Large intestine (tissue), 3 donors: Measurements from ENCODE around the gene DPPA4. TPM values are rescaled to one million over a fixed set of nuclear protein-coding genes. Genes with fewer than 3 reads are reported as not detected.
A peak's percentile ranks its signal among the peaks of the same experiment; 100 is the strongest.

Source experiments
- DNase-seq, 2 donors: peaks; one replicate each; pipeline versions ENCODE4 v3.0.0 to v3.0.0-alpha.2; 2013
- H3K27ac ChIP-seq: one replicate; pipeline ENCODE4 v1.5.1; 2013; ENCODE audit warnings: low read length
- H3K27me3 ChIP-seq: 2 replicates; pipeline ENCODE4 v1.6.1; 2013; ENCODE audit warnings: low read length; ENCODE audit not compliant: control insufficient read depth, insufficient read depth
- H3K36me3 ChIP-seq: 2 replicates; pipeline ENCODE4 v1.6.1; 2013; ENCODE audit warnings: low read length; ENCODE audit not compliant: control insufficient read depth, insufficient read depth
- H3K4me1 ChIP-seq: one replicate; pipeline ENCODE4 v1.6.1; 2013; ENCODE audit warnings: low read length; ENCODE audit not compliant: control insufficient read depth, insufficient read depth
- H3K4me3 ChIP-seq: one replicate; pipeline ENCODE4 v1.5.1; 2013; ENCODE audit warnings: low read length
- H3K9me3 ChIP-seq: one replicate; pipeline ENCODE4 v1.6.1; 2013; ENCODE audit warnings: mild to moderate bottlenecking, low read depth, low read length, moderate library complexity; ENCODE audit not compliant: control insufficient read depth
- WGBS: methylation state at CpG from one replicate; pipeline ENCODE4 v1.1.5; 2013; ENCODE audit warnings: low lambda C conversion rate; ENCODE audit not compliant: insufficient coverage; 5-methylcytosine and 5-hydroxymethylcytosine counted together
- polyA plus RNA-seq: library from polyadenylated mRNA; unstranded; fragments of 120-200 nt; gene quantifications from one replicate; pipeline ENCODE4 v1.2.1, GENCODE V29; 2013

Gene DPPA4
- polyA plus RNA-seq, 1 donor, result 1.3 TPM

GRCh38 chr3:109339197-109339596 lies 1.9 kb upstream of the DPPA4 start:
- no peak for DNase-seq
- no CpG with 5 or more reads among the region's 3 CpGs for WGBS
- Histone ChIP-seq H3K9me3 (no peaks in the 10 kb centered on the region), H3K4me1 (no peaks in the 10 kb centered on the region), H3K27ac (no peak overlapping the region), H3K27me3 (peaks cover 7% of the 10 kb centered on the region), H3K4me3 (no peak overlapping the region), H3K36me3 (no peaks in the 10 kb centered on the region)

GRCh38 chr3:109338322-109338721 lies 976 bp upstream of the DPPA4 start:
- WGBS, result 52% methylated on average over 2 of the region's 4 CpGs
- H3K4me1 ChIP-seq, result no peaks in the 10 kb centered on the region
- H3K27ac ChIP-seq, result no peak overlapping the region
- no peak for DNase-seq
- no peaks in the 10 kb centered on the region for H3K36me3 ChIP-seq
- no peak overlapping the region for H3K4me3 ChIP-seq
- H3K27me3 ChIP-seq, result peaks cover 7% of the 10 kb centered on the region
- no peaks in the 10 kb centered on the region for H3K9me3 ChIP-seq

GRCh38 chr3:109336291-109336861 lies 970 bp downstream of the DPPA4 start:
- Histone ChIP-seq H3K27me3 (peaks cover 7% of the 10 kb centered on the region), H3K4me3 (peak overlapping the region; percentile 41), H3K27ac (no peak overlapping the region), H3K9me3 (no peaks in the 10 kb centered on the region), H3K4me1 (no peaks in the 10 kb centered on the region), H3K36me3 (no peaks in the 10 kb centered on the region)
- peak in 1 of 2 donors; percentile 10 for DNase-seq
- 47% methylated on average over 4 of the region's 17 CpGs for WGBS

DNA sequence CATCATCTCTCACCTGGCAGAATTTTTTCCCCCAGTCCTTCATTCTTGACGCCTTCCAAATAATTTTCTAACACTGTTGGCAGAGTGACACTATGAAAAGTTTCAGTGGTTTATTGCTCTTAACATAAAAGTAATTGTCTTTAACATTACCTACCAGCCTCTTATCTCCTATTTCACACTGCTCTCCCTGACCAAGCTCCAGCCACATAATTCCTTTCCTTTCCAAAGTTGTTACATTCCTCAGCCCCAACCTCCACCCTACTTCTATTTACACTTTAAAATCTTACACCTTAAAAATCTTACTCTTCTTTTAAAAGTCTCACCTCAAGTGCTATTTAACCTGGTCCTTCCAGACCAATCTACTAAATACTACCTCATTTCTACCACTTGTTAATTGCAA lies 2.8 kb downstream of the DPPA4 start:
- no peak overlapping the region for H3K4me3 ChIP-seq
- peaks cover 7% of the 10 kb centered on the region for H3K27me3 ChIP-seq
- WGBS, result no CpG with 5 or more reads among the region's 1 CpG
- H3K27ac ChIP-seq, result no peak overlapping the region
- H3K4me1 ChIP-seq, result no peaks in the 10 kb centered on the region
- no peaks in the 10 kb centered on the region for H3K9me3 ChIP-seq
- no peaks in the 10 kb centered on the region for H3K36me3 ChIP-seq
- no peak for DNase-seq

- H3K27me3 ChIP-seq, result peaks cover 5% of the 10 kb centered on the region
- H3K9me3 ChIP-seq, result no peaks in the 10 kb centered on the region
- H3K4me3 ChIP-seq, result no peak overlapping the region
- no peaks in the 10 kb centered on the region for H3K4me1 ChIP-seq
- DNase-seq, result no peak
- no peaks in the 10 kb centered on the region for H3K36me3 ChIP-seq
- WGBS, result 100% methylated on average over 2 of the region's 5 CpGs
- no peak overlapping the region for H3K27ac ChIP-seq
These were observed 5.7 kb downstream of the DPPA4 start for GRCh38 chr3:109331692-109332091.

DNA sequence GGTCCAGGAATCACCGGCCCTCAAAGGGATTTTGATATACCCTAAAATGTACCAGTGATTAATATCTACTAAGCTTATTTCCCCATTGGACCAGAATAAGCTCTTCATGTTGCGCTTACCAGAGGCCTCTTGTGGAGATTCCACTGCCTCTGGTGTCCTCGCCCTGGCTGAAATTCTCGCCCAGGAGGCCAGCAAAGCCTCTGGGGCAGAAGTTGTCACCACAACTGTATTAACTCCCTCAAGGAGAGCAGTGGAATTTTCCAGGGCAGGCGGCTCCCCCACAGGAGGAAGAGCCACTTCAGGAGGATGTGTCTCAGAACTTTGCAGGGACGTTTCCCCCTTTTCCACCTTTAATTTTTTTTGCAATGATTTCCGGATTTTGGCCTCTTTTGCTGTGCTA lies 6.9 kb downstream of the DPPA4 start:
- H3K4me1 ChIP-seq, result no peaks in the 10 kb centered on the region
- no peaks in the 10 kb centered on the region for H3K9me3 ChIP-seq
- no peak overlapping the region for H3K27ac ChIP-seq
- H3K36me3 ChIP-seq, result no peaks in the 10 kb centered on the region
- no peaks in the 10 kb centered on the region for H3K27me3 ChIP-seq
- DNase-seq, result no peak
- no peak overlapping the region for H3K4me3 ChIP-seq
- WGBS, result no CpG with 5 or more reads among the region's 7 CpGs

DNA sequence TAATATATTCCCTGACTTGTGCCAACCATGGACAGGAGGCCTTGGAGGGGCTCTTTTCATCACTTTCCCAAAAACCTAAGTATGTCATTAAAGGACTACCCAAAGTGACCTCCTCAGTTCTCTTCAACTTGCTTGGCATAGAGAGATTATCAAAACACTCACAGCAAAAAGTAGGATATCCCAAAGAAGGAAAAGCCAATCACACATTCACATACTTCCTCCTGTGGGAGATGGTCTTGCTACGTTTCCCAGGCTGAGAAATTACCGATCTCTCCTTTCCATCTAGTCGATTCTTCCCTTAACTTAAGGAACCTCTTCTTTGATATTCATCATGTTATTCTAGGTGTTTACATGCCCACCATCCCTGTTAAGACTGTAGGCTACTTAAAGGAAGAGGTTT lies 9.1 kb downstream of the DPPA4 start:
- H3K27me3 ChIP-seq, result no peaks in the 10 kb centered on the region
- no peak overlapping the region for H3K27ac ChIP-seq
- H3K36me3 ChIP-seq, result no peaks in the 10 kb centered on the region
- H3K4me1 ChIP-seq, result no peaks in the 10 kb centered on the region
- WGBS, result no CpG with 5 or more reads among the region's 3 CpGs
- DNase-seq, result no peak
- no peaks in the 10 kb centered on the region for H3K9me3 ChIP-seq
- no peak overlapping the region for H3K4me3 ChIP-seq

GRCh38 chr3:109325657-109326056 lies 11.7 kb downstream of the DPPA4 start:
- Histone ChIP-seq H3K9me3 (no peaks in the 10 kb centered on the region), H3K27me3 (no peaks in the 10 kb centered on the region), H3K27ac (no peak overlapping the region), H3K36me3 (no peaks in the 10 kb centered on the region), H3K4me1 (no peaks in the 10 kb centered on the region), H3K4me3 (no peak overlapping the region)
- no peak for DNase-seq
- no CpG with 5 or more reads among the region's 3 CpGs for WGBS

- Histone ChIP-seq H3K36me3 (no peaks in the 10 kb centered on the region), H3K27ac (no peak overlapping the region), H3K4me1 (no peaks in the 10 kb centered on the region), H3K4me3 (no peak overlapping the region), H3K9me3 (no peaks in the 10 kb centered on the region), H3K27me3 (no peaks in the 10 kb centered on the region)
- DNase-seq, result no peak
- no CpG with 5 or more reads among the region's 5 CpGs for WGBS
These were observed 12.2 kb downstream of the DPPA4 start for GRCh38 chr3:109325109-109325508.

DNA sequence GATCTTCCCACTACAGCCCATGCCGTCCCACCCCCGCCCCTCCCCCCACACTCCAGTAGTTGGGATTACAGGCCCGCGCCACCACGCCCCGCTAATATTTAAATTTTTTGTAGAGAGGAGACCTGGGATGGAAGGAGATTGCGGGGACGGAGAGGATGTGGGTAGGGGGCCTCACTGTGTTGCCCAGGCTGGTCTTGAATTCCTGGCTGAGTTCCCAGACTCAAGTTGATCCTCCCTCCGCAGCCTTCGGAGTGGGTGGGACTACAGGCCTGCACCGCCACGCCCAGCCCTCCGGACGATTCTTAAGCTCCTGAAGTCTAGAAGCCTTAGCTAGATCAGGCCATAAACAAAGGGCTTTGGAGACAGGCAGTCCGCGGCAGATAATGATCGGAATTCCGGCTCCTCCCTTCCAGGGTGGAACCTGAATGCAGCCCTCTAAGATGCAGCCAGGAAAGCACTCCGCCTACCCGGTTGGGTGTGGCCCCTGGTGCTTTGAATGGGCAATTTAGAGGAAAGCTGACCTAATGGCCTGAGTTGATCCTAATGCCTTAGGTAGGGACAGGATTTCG lies 21.1 kb downstream of the DPPA4 start, which contains the start of gene DPPA2:
Gene DPPA2 (minus strand): TSS at position 356 of the 569 bp plus-strand sequence. CDS start 1,975 bp downstream, outside the sequence.
- no peak within 1 kb of the TSS for H3K27ac ChIP-seq
- DNase-seq, result no peak
- WGBS, result 100% methylated on average over 2 of the region's 21 CpGs
- no peaks in the 10 kb centered on the region for H3K4me1 ChIP-seq
- H3K36me3 ChIP-seq, result no peaks in the 10 kb centered on the region
- no peaks in the 10 kb centered on the region for H3K9me3 ChIP-seq
- H3K4me3 ChIP-seq, result no peak within 1 kb of the TSS
- no peaks in the 10 kb centered on the region for H3K27me3 ChIP-seq

DNA sequence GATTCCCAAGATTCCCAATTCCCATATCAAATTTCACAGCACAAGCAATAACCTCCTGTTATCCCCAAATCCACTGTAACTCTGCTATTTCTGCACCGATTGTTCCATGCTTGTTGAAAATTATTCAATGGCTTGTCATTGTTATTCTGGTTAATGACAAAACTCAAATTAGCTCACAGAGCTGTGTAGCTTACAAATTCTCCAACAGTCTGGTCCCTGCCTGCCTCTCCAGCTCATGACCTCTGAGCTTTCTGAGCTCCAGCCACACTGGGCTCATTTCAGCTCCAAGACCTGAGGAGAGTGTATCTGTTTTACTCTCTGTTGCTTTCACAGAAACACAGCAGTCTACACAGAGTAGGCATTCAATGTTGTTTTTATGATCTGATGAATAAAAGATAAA lies 24.3 kb downstream of the DPPA4 start:
- no peak for DNase-seq
- Histone ChIP-seq H3K27me3 (no peaks in the 10 kb centered on the region), H3K9me3 (no peaks in the 10 kb centered on the region), H3K27ac (no peak overlapping the region), H3K4me3 (no peak overlapping the region), H3K4me1 (no peaks in the 10 kb centered on the region), H3K36me3 (no peaks in the 10 kb centered on the region)
- no CpG with 5 or more reads among the region's 1 CpG for WGBS
